Measurements from ENCODE around the gene PTGFRN.

- TF ChIP-seq CTCF (IDR thresholded peaks at IDR 0.05) (no peak), EZH2phosphoT487 (IDR thresholded peaks at IDR 0.05) (no peak), EZH2 (IDR thresholded peaks at IDR 0.05) (no peak)
Measured at GRCh38 chr1:117032266-117032665, 122.5 kb downstream of the PTGFRN start.
